Measurements from ENCODE around the gene FAM161B. TPM values are rescaled to one million over a fixed set of nuclear protein-coding genes. Genes with fewer than 3 reads are reported as not detected.
A peak's percentile ranks its signal among the peaks of the same experiment; 100 is the strongest.
"Not testable (repeated sequence)": the region's sequence is repeated elsewhere in the genome, so short reads cannot be mapped to it uniquely, and the experiment has no call there.

FAM161B gene
- polyA plus RNA-seq (2013, experiment 1 of 2) = 0.85 TPM
- 1.0 TPM for polyA plus RNA-seq (2013, experiment 2 of 2)

GRCh38 chr14:73949752-73950734 is at the start of gene FAM161B, which contains the start of gene COQ6:
TSS of gene FAM161B (minus strand) at chr14:73950094. CDS start at chr14:73950026, 68 bp downstream.
TSS of gene COQ6 (plus strand) at chr14:73950302. CDS start at chr14:73950333, 31 bp downstream.
- Histone ChIP-seq H3K9me3 (ENCODE audit: insufficient read depth, low read depth, low read length) (no peaks in the 10 kb centered on the region), H3K27ac (ENCODE audit: low read depth, low read length) (peak within 1 kb of the TSS; percentile 88), H3K9ac (ENCODE audit: low read depth, low read length) (peak within 1 kb of the TSS; percentile 81), H3K4me1 (ENCODE audit: insufficient read depth, low read length) (no peaks in the 10 kb centered on the region), H3K27me3 (ENCODE audit: insufficient read depth, low read length) (no peaks in the 10 kb centered on the region), H3K36me3 (ENCODE audit: insufficient read depth, low read length) (peaks cover 14% of the 10 kb centered on the region), H3K4me3 (ENCODE audit: low read length) (peak within 1 kb of the TSS; percentile 66)
- WGBS = under 1% methylated on average over 70 of the region's 70 CpGs

DNA sequence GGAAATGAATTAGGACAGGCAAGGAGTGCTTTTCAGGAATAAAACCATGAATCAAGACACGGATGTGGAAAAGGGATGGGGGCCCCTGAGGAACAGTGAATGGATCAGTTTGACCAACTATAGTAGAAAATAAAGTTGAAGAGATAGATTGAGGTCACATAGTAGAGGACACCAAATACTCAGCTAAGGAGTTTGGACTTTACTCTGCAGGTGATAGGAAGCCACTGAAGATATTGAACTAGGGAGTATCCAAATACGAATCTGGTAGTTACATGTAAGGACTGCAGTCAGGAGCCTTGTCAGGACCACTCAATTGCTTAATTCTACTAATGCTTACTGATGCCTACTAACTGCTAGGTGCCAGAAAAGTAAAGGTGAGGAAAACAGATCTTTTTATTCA is 48.8 kb upstream of the FAM161B start:
- Histone ChIP-seq H3K27ac (ENCODE audit: low read depth, low read length) (no peak overlapping the region), H3K4me3 (ENCODE audit: low read length) (no peak overlapping the region), H3K27me3 (ENCODE audit: insufficient read depth, low read length) (no peaks in the 10 kb centered on the region), H3K36me3 (ENCODE audit: insufficient read depth, low read length) (no peaks in the 10 kb centered on the region), H3K4me1 (ENCODE audit: insufficient read depth, low read length) (no peaks in the 10 kb centered on the region), H3K9ac (ENCODE audit: low read depth, low read length) (no peak overlapping the region), H3K9me3 (ENCODE audit: insufficient read depth, low read depth, low read length) (no peaks in the 10 kb centered on the region)
- WGBS = 93% methylated on average over 2 of the region's 2 CpGs

GRCh38 chr14:73997944-73998447 is 48.1 kb upstream of the FAM161B start:
- Histone ChIP-seq H3K9ac (ENCODE audit: low read depth, low read length) (no peak overlapping the region), H3K36me3 (ENCODE audit: insufficient read depth, low read length) (no peaks in the 10 kb centered on the region), H3K9me3 (ENCODE audit: insufficient read depth, low read depth, low read length) (no peaks in the 10 kb centered on the region), H3K4me3 (ENCODE audit: low read length) (no peak overlapping the region), H3K27ac (ENCODE audit: low read depth, low read length) (no peak overlapping the region), H3K27me3 (ENCODE audit: insufficient read depth, low read length) (no peaks in the 10 kb centered on the region), H3K4me1 (ENCODE audit: insufficient read depth, low read length) (no peaks in the 10 kb centered on the region)
- WGBS = 94% methylated on average over 7 of the region's 7 CpGs

DNA sequence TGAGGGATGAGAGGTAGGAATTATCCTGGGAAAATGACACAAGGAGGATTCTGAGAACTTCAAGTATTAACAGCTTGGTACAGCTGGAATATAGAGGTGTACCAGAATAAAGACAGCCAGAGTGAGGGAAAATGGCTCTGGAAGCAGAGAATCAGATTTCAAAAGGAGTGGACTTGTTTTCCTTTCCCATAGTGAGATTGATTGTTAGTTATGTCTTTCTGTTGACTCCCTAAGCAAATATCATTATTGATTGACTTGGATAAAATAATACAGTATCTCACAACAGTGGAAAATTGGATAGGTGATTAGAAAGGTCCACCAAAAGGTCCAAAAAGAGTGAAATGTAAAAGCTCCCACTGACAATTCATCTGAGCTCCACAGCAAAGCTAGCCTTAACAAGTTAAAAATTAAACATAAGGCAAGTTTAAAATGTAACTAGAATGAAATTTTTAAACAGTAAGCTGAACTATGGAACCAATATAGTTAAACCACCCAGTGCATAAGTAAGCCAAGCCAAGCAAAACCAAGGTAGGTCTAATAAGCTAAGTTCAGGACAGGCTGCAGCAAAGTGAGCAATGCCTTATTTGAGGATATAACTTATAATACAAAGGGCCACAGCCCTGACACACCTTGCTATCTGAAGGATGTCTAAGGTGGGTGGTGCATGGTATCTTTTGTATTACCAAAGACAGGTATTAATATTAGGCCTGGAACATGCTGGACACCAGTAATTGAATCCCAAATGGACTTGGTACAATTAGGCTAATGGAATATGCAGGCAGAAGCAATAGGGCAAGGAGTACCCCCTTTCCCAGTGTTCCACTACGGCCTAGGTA is 47.4 kb upstream of the FAM161B start:
- H3K4me3 ChIP-seq (ENCODE audit: low read length) = no peak overlapping the region
- H3K4me1 ChIP-seq (ENCODE audit: insufficient read depth, low read length) = no peaks in the 10 kb centered on the region
- H3K9ac ChIP-seq (ENCODE audit: low read depth, low read length) = no peak overlapping the region
- H3K27ac ChIP-seq (ENCODE audit: low read depth, low read length) = no peak overlapping the region
- no peaks in the 10 kb centered on the region for H3K27me3 ChIP-seq (ENCODE audit: insufficient read depth, low read length)
- H3K36me3 ChIP-seq (ENCODE audit: insufficient read depth, low read length) = no peaks in the 10 kb centered on the region
- WGBS = 100% methylated on average over 1 of the region's 1 CpG
- no peaks in the 10 kb centered on the region for H3K9me3 ChIP-seq (ENCODE audit: insufficient read depth, low read depth, low read length)

DNA sequence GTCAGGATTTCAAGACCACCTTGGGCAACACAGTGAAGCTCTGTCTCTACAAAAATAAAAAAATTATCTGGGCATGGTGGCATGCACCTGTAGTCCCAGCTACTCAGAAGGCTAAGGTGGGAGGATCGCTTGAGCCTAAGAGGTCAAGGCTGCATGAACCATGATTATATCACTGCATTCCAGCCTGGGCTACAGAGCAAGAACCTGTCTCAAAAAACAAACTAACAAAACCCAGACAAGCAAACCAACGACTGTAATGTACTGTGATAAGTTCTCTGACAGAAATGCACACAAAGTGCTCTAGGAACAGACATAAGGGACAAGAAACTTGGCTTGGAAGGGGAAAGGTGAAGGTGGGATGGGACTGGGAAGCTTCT is 46.8 kb upstream of the FAM161B start:
- WGBS = 87% methylated on average over 2 of the region's 2 CpGs
- no peak overlapping the region for H3K4me3 ChIP-seq (ENCODE audit: low read length)
- no peaks in the 10 kb centered on the region for H3K9me3 ChIP-seq (ENCODE audit: insufficient read depth, low read depth, low read length)
- no peaks in the 10 kb centered on the region for H3K36me3 ChIP-seq (ENCODE audit: insufficient read depth, low read length)
- no peaks in the 10 kb centered on the region for H3K4me1 ChIP-seq (ENCODE audit: insufficient read depth, low read length)
- H3K27ac ChIP-seq (ENCODE audit: low read depth, low read length) = no peak overlapping the region
- no peak overlapping the region for H3K9ac ChIP-seq (ENCODE audit: low read depth, low read length)
- no peaks in the 10 kb centered on the region for H3K27me3 ChIP-seq (ENCODE audit: insufficient read depth, low read length)

GRCh38 chr14:73995977-73996378 is 46.1 kb upstream of the FAM161B start:
- no peak overlapping the region for H3K27ac ChIP-seq (ENCODE audit: low read depth, low read length)
- no peak overlapping the region for H3K9ac ChIP-seq (ENCODE audit: low read depth, low read length)
- no peak overlapping the region for H3K4me3 ChIP-seq (ENCODE audit: low read length)
- H3K4me1 ChIP-seq (ENCODE audit: insufficient read depth, low read length) = no peaks in the 10 kb centered on the region
- H3K36me3 ChIP-seq (ENCODE audit: insufficient read depth, low read length) = no peaks in the 10 kb centered on the region
- H3K27me3 ChIP-seq (ENCODE audit: insufficient read depth, low read length) = no peaks in the 10 kb centered on the region
- no peaks in the 10 kb centered on the region for H3K9me3 ChIP-seq (ENCODE audit: insufficient read depth, low read depth, low read length)
- WGBS = 93% methylated on average over 8 of the region's 8 CpGs

DNA sequence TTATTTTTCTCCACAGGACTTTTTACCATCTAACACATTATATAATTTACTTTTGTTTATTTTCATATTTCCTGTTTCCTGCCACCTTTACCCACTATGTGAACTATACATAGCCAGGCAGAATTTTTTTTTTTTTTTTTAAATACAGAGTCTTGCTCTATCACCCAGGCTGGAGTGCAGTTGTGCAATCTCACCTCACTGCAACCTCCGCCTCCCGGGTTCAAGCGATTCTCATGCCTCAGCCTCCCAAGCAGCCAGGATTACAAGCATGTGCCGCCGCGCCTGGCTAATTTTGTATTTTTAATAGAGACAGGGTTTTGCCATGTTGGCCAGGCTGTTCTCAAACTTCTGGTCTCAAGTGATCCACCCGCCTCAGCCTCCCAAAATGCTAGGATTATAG is 45.0 kb upstream of the FAM161B start:
- not testable (repeated sequence) for H3K9ac ChIP-seq (ENCODE audit: low read depth, low read length); H3K36me3 ChIP-seq (ENCODE audit: insufficient read depth, low read length); H3K4me1 ChIP-seq (ENCODE audit: insufficient read depth, low read length); H3K27ac ChIP-seq (ENCODE audit: low read depth, low read length); H3K4me3 ChIP-seq (ENCODE audit: low read length); H3K9me3 ChIP-seq (ENCODE audit: insufficient read depth, low read depth, low read length); H3K27me3 ChIP-seq (ENCODE audit: insufficient read depth, low read length)
- WGBS = 98% methylated on average over 7 of the region's 7 CpGs

GRCh38 chr14:73991092-73991491 is 41.2 kb upstream of the FAM161B start:
- Histone ChIP-seq H3K4me1 (ENCODE audit: insufficient read depth, low read length) (no peaks in the 10 kb centered on the region), H3K27ac (ENCODE audit: low read depth, low read length) (no peak overlapping the region), H3K9me3 (ENCODE audit: insufficient read depth, low read depth, low read length) (no peaks in the 10 kb centered on the region), H3K36me3 (ENCODE audit: insufficient read depth, low read length) (peaks cover 12% of the 10 kb centered on the region), H3K4me3 (ENCODE audit: low read length) (no peak overlapping the region), H3K27me3 (ENCODE audit: insufficient read depth, low read length) (no peaks in the 10 kb centered on the region), H3K9ac (ENCODE audit: low read depth, low read length) (no peak overlapping the region)
- 82% methylated on average over 4 of the region's 4 CpGs for WGBS

- H3K27me3 ChIP-seq (ENCODE audit: insufficient read depth, low read length); H3K9ac ChIP-seq (ENCODE audit: low read depth, low read length); H3K9me3 ChIP-seq (ENCODE audit: insufficient read depth, low read depth, low read length); H3K27ac ChIP-seq (ENCODE audit: low read depth, low read length); H3K4me1 ChIP-seq (ENCODE audit: insufficient read depth, low read length); H3K4me3 ChIP-seq (ENCODE audit: low read length): not testable (repeated sequence)
- H3K36me3 ChIP-seq (ENCODE audit: insufficient read depth, low read length) = peaks cover 13% of the 10 kb centered on the region
- WGBS = 97% methylated on average over 7 of the region's 7 CpGs
Observed at GRCh38 chr14:73988656-73989055, 38.8 kb upstream of the FAM161B start.

DNA sequence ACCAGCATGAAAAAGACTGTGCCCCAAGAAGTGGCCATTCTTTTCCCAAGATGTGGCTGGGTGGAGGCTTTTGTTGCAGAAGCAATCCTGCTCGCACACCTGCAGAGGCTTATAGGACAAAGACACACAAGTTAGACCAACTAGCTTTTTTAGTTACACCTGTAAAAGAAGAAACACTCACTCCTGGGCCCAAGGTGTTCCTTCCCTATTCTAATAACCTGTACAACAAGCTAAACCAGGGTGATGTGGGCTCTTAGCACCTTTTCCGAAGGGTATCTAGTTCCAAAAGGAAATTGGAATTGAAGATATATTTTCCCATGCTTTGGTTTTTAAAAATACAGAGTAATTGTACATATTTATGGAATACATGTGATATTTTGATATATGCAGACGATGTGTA is 38.2 kb upstream of the FAM161B start:
- H3K9me3 ChIP-seq (ENCODE audit: insufficient read depth, low read depth, low read length) = no peaks in the 10 kb centered on the region
- peaks cover 13% of the 10 kb centered on the region for H3K36me3 ChIP-seq (ENCODE audit: insufficient read depth, low read length)
- no peak overlapping the region for H3K4me3 ChIP-seq (ENCODE audit: low read length)
- no peak overlapping the region for H3K27ac ChIP-seq (ENCODE audit: low read depth, low read length)
- no peak overlapping the region for H3K9ac ChIP-seq (ENCODE audit: low read depth, low read length)
- H3K27me3 ChIP-seq (ENCODE audit: insufficient read depth, low read length) = no peaks in the 10 kb centered on the region
- WGBS = 100% methylated on average over 1 of the region's 3 CpGs
- no peaks in the 10 kb centered on the region for H3K4me1 ChIP-seq (ENCODE audit: insufficient read depth, low read length)

DNA sequence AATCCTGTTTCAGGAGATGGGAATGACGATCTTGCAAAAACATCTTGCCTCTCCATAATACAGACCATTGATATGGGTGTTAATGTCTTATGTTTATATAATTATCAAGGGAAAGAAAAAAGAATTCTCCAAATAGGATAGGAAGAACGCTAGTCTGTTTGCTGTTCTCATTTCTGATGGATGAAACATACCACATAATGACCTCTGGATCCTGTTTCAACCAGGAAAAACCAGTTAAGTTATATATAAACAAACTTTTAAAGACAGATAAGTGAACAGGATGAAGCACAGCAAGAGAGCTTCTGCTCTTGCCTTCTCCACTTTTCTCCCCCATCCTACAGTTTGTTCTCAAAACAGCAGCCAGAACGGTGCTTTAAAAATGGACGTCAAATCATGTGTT is 28.0 kb upstream of the FAM161B start:
- 95% methylated on average over 2 of the region's 4 CpGs for WGBS
- H3K27ac ChIP-seq (ENCODE audit: low read depth, low read length) = no peak overlapping the region

More for the DNA sequence above, 28.0 kb upstream of the FAM161B start:
- Histone ChIP-seq H3K9ac (ENCODE audit: low read depth, low read length) (no peak overlapping the region; the same call in 1 of the 2 replicates), H3K9me3 (ENCODE audit: insufficient read depth, low read depth, low read length) (no peaks in the 10 kb centered on the region), H3K4me3 (ENCODE audit: low read length) (no peak overlapping the region), H3K27me3 (ENCODE audit: insufficient read depth, low read length) (no peaks in the 10 kb centered on the region), H3K4me1 (ENCODE audit: insufficient read depth, low read length) (no peaks in the 10 kb centered on the region), H3K36me3 (ENCODE audit: insufficient read depth, low read length) (0 out of 2 replicates have a peak, but pooled peaks cover 3% of the 10 kb centered on the region)

Measured in HUES64 (cell line).